Thoracic aorta (tissue), 2 donors: Measurements from ENCODE around the gene RAB28. TPM values are rescaled to one million over a fixed set of nuclear protein-coding genes. Genes with fewer than 3 reads are reported as not detected.

Experiments used
- ATAC-seq: fragments of 150-250 bp; one replicate; pipeline ENCODE4 v1.8.0; 2017; ENCODE audit warnings: low read depth; ENCODE audit not compliant: insufficient number of reproducible peaks, low FRiP score
- DNase-seq: peaks from one replicate; pipeline ENCODE4 v3.0.0-alpha.2; 2020; ENCODE audit warnings: low spot score
- H3K27ac ChIP-seq, 2 donors: fragments of 200-600 bp; sonication (generic); 1 replicate in 1 of 2; 2 replicates in 1 of 2; pipeline ENCODE4 v1.5.1; 2016; ENCODE audit warnings: mild to moderate bottlenecking in 2 of 2, moderate library complexity in 2 of 2
- H3K27me3 ChIP-seq: fragments of 200-600 bp; sonication (generic); replicated peaks from 2 replicates; pipeline ENCODE4 v1.6.0; 2016; ENCODE audit warnings: mild to moderate bottlenecking; ENCODE audit not compliant: insufficient read depth
- H3K36me3 ChIP-seq: fragments of 200-600 bp; sonication (generic); one replicate; pipeline ENCODE4 v1.5.1; 2016
- H3K4me1 ChIP-seq, 2 donors: fragments of 200-600 bp; sonication (generic); 1 replicate in 1 of 2; 2 replicates in 1 of 2; pipeline versions ENCODE4 v1.5.1 to v1.6.0; 2016; ENCODE audit warnings: low read depth in 2 of 2, mild to moderate bottlenecking in 1 of 2; ENCODE audit not compliant: control insufficient read depth in 1 of 2
- H3K4me3 ChIP-seq: fragments of 200-600 bp; sonication (generic); 2 replicates; pipeline ENCODE4 v1.5.1; 2016; ENCODE audit warnings: mild to moderate bottlenecking
- H3K9me3 ChIP-seq: fragments of 200-600 bp; sonication (generic); 2 replicates; pipeline ENCODE4 v1.5.1; 2016
- CTCF ChIP-seq: fragments of 200-600 bp; sonication (generic); IDR thresholded peaks from one replicate; pipeline ENCODE4 v1.5.1; 2019; ENCODE audit warnings: antibody characterized with exemption
- total RNA-seq, 2 donors: library from RNA; depleted of rRNA; stranded (reverse); fragments of >200 nt; gene quantifications; one replicate each; pipeline versions ENCODE4 v1.1.0 to v1.2.3, GENCODE V29; 2016

RAB28 gene
- total RNA-seq, 2 donors from 2014 or later, result 17.3 to 24.8 TPM

- H3K4me1 ChIP-seq, result peaks cover 6 to 15% of the 10 kb centered on the region in 2 donors
- H3K27me3 ChIP-seq, result peaks cover 18% of the 10 kb centered on the region
- no peak for DNase-seq
- ATAC-seq, result no peak
- no peak overlapping the region for H3K27ac ChIP-seq
- no peak overlapping the region for H3K4me3 ChIP-seq
- H3K9me3 ChIP-seq, result peaks cover 13% of the 10 kb centered on the region
- TF ChIP-seq CTCF, result no peak
- H3K36me3 ChIP-seq, result no peaks in the 10 kb centered on the region
These were observed 44.6 kb upstream of the RAB28 start for GRCh38 chr4:13528821-13529127.

- DNase-seq (no peak), ATAC-seq (no peak)
- Histone ChIP-seq H3K9me3 (peaks cover 13% of the 10 kb centered on the region), H3K27me3 (peaks cover 18% of the 10 kb centered on the region), H3K4me1 (peaks cover 6 to 17% of the 10 kb centered on the region in 2 donors), H3K36me3 (no peaks in the 10 kb centered on the region), H3K4me3 (no peak overlapping the region), H3K27ac (no peak overlapping the region)
- no peak for TF ChIP-seq CTCF
These were observed 44.1 kb upstream of the RAB28 start for GRCh38 chr4:13527981-13528820.

GRCh38 chr4:13527192-13527980 lies 43.2 kb upstream of the RAB28 start:
- TF ChIP-seq CTCF, result no peak
- ATAC-seq (no peak), DNase-seq (no peak)
- Histone ChIP-seq H3K36me3 (no peaks in the 10 kb centered on the region), H3K27me3 (peaks cover 18% of the 10 kb centered on the region), H3K27ac (no peak overlapping the region), H3K4me3 (no peak overlapping the region), H3K4me1 (peaks cover 6 to 25% of the 10 kb centered on the region in 2 donors), H3K9me3 (peaks cover 13% of the 10 kb centered on the region)

- TF ChIP-seq CTCF, result no peak
- Histone ChIP-seq H3K4me1 (peaks cover 6 to 29% of the 10 kb centered on the region in 2 donors), H3K9me3 (peaks cover 13% of the 10 kb centered on the region), H3K27ac (no peak overlapping the region), H3K27me3 (peaks cover 18% of the 10 kb centered on the region), H3K4me3 (no peak overlapping the region), H3K36me3 (no peaks in the 10 kb centered on the region)
- no peak for ATAC-seq
- no peak for DNase-seq
These were observed 42.5 kb upstream of the RAB28 start for GRCh38 chr4:13526658-13527057.

- Histone ChIP-seq H3K9me3 (peaks cover 13% of the 10 kb centered on the region), H3K4me1 (peaks cover 3 to 29% of the 10 kb centered on the region in 2 donors), H3K36me3 (no peaks in the 10 kb centered on the region), H3K27ac (no peak overlapping the region), H3K4me3 (no peak overlapping the region), H3K27me3 (peaks cover 15% of the 10 kb centered on the region)
- DNase-seq (no peak), ATAC-seq (no peak)
- TF ChIP-seq CTCF, result no peak
These were observed 41.6 kb upstream of the RAB28 start for GRCh38 chr4:13525606-13526281.
